ENCODE results near the gene DLX1.
A peak's percentile ranks its signal among the peaks of the same experiment; 100 is the strongest.

The DLX1 gene

DNA sequence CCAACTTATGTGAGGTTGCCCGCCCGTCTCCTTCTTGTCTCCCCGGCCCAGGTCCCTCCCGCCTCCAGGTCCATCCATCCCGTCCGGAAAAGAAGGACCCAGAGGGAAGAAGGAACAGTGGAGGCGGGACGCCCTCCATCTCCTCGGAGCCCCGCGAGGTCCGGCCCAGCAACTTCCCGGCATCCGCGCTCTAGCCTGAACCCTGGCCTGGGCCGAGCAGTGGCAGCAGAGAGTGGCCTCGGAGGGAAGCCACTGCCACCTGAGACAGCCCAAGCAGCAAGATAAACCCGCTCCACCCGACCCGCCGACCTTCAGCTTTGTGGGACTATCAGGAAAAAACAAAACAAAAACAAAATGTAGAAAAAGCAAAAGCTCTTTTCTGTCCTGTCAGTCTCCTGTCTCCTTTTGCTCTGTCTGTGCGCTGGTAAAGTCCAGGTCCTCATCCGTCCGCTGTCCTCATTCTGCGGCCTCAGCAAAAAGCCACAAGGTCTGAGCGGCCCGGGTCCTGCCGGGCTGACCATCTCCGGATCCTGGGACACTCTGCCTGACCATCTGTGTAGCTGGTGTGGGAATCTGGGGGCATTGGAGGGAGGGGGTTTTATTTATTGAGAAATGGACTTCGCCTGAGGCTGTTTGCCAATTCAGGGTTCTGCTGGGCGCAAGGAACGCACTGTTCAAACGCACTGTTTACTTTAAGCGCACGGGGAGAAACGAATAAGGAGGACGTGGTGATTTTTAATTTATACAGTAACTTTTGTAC lies 3.1 kb downstream of the DLX1 start:
- DNase-seq, result no peak

DNA sequence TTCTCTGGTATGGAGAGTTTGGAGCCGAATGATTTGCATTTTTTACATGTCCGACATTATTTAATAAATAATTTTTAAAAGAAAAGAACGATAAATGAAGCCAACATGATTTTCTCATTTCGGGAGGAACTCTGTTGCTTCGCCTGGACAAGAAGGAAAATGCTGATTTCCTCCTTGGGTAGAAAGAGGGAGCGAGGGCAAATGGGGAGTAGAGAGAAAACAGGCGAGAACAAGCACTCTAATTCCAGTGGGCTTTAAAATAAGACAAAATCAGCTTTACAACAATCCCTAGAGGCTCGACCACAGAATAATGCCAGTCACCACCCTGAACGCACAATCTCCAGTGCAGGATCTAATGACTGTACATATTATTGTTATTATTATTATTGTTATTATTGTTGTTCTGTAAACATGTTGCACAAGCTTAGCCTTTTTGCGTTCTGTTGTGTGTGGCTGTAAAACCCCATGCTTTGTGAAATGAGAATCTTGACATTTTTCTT lies 3.7 kb downstream of the DLX1 start:
- no peak for DNase-seq

DNA sequence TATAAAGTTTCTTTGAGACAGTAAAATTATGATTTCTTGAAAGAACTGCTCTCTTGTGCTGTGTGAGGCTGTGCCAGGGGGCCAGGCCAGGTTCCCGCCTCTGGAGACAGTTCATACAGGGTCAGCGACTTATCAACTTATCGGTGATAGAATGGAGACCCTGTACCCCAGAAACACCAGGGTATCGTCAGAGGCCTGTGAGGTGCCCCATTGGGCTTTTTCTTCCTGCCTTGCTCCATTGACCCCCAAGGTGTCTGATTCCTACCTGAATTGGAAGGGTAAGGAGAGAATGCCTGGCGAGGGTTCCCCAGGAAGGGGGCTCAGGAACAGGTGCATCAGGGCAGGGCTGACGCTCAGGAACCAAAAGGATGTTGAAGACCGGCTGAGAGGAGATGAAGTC lies 4.3 kb downstream of the DLX1 start:
- DNase-seq, result no peak

DNA sequence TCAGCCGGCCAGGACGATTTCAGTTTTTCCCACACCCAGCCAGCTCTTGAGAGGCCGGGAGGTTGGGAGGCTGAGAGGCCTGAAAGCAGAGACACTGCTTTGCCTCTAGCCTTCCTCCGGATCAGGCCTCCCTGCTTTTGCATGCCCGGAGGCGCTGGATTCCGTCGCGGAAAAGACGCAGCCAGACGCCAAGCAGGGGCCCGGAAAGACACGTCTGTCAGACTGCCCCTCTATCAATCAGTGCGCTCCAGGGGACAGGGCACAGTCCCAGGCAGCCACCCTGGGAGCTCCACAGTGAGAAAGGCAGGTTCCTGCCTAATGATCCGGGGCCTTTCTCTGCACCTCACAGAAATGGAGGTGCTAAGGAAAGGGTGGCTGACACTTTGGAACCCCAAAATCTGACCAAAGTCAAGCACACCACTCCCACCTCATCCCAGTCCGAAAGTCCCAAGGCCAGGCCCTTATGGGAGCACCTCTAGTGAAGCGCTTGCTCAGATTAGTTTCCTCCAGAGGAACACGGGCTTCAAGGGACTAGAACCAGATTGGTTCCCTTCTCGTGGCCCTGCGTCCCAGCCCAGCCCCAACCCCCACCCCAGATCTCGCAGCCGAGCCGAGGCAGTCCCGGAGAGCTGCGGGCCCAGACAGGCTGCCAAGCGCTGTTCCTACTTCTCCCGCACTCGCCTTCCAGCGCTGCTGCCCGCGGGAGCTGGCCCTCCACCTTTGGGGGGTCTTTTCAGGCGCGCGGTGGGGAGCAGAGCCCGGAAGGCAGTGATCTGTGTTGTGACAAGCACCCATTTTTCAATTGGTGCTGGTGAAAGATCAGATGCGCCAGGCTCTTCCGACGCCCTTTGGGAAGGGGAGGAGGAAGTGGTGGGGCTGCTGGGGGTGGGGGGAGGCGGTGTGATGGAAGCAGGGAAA lies 5.0 kb downstream of the DLX1 start:
- DNase-seq, result no peak

DNA sequence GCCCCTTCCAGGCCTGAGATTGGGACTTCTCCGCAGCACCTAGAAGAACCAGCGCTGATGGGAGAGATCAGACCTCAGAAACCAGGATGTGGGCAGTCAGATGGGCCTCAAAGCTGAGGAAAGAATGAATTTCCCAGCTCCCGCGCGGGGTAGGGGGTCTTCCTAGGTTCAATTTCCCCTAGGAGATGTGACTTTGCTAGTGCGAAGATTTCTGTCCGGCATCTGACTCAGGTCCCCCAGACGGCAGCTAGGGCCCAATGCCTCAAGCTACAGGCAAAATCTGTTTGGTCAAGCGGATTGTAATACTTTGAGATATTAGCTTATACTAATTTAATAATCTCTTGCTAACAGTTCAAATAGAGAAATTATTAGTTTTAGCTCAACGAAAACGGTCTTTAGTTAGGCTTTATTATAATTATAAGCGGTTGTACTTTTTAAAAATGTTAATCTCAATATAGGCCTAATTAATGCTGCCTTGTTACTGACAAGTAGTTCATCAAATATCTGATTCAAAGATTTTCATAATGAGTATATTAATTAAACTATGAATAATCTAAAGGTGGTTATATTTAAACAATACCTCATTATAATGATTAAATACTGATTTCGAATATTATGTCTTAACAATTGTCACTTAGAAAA lies 5.8 kb downstream of the DLX1 start:
- no peak for DNase-seq

DNA sequence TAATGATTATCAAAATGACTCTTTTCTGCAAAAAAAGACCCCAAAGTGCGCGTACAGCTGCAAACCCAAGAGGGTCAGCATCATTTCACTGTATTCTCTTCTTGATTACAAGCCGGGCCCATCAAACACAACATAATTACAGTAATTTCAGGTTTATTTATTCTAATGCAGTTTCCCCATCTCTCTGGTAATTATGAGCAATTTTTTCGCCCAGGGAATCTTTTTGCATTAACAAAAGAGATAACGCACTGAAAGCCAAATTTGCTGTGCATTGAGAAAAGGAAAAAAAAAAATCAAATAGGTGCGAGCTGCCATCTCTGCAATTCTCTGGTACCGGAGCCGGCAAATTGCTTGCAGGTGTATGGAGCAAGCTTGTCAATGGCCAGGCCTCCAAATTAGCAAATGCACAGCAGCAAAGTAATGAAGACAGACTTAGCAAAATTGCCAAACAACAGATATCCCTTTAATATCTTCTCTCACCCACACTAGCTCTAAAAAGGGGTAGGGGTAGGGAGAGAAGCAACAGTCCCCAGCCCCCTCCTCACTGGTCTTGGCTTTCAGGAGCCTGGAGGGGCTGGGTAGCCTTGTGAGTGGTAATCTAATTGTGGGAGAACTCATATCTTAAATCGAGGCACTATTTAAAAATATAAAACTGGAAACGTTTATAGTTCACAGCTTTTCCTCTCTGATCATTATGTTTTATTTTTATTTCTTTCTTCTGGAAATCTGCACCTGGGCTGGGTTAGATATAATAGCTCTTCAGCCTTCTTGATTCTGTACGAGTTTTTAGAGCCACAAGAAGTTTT lies 6.7 kb downstream of the DLX1 start:
- DNase-seq, result no peak

DNA sequence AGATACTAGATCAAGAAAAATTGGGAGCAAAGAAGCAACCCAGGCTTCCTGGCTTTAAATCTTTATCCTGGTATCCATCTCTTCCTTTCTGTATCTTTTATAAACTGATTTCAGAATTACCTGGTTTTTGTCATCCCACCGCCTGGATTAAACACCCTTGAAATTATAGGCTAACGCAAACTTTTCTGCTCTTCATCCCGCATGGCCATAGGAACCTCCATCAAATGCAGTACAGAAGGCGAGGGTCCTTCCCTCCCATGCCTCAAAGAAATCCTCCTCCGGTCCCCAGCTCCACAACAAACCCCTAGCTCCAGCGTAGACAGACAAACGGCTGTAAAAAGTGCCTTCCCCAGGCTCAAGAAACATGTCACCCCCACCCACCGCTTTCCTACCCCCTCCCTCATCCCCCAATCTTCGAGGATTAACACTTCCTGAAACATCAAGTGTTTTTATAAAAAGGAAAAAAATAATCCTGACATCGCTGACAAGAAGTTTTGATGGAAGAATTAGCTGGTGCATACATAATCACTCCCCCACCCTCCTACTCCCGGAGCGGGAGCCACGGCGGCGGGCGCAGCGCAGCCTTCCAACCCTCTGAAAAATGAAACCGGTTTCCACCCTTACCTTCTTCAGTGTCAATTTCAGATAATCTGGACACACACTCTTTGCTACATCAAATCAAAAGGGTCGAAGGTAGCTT lies 7.6 kb downstream of the DLX1 start:
- DNase-seq, result no peak

DNA sequence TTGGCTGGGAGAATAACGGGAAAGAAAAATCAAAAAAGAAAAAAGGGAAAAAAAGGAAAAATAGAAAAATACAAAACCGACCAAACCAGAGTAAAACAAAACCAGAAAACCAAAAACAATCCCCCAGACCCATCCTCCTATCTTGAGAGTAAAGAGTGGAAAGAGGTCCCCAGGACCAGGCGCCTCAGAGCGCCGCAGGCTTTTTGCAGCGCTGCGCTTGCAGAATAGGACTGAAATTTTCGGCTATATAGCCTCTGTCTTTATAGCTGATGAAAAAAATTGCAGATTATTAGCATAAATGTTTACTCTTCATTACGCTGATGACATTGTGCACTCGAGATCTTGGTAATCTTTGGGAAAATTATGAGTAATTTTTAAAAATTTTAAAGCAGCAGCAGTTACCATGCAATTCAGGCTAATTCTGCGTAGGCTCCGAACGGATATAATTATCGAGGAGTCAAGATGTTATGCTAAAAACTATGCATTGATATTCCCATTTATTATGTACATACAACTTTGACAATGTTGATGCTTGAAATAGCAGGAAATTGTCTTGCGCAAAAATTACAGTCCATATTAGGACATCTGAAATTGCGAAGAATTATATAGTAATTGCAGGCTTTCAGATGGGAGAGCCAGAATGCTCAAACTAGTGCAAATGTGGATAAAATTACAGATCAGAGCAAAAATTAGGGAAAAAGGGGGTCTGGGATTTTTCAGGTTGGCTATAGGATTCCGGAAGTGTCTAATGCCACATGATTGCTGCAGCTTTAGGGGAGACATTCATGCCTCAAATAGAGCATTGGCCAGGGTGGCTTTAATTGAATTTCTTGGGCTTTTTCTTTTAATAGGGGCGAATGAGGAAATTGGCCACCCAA lies 8.3 kb downstream of the DLX1 start:
- DNase-seq, result no peak

DNA sequence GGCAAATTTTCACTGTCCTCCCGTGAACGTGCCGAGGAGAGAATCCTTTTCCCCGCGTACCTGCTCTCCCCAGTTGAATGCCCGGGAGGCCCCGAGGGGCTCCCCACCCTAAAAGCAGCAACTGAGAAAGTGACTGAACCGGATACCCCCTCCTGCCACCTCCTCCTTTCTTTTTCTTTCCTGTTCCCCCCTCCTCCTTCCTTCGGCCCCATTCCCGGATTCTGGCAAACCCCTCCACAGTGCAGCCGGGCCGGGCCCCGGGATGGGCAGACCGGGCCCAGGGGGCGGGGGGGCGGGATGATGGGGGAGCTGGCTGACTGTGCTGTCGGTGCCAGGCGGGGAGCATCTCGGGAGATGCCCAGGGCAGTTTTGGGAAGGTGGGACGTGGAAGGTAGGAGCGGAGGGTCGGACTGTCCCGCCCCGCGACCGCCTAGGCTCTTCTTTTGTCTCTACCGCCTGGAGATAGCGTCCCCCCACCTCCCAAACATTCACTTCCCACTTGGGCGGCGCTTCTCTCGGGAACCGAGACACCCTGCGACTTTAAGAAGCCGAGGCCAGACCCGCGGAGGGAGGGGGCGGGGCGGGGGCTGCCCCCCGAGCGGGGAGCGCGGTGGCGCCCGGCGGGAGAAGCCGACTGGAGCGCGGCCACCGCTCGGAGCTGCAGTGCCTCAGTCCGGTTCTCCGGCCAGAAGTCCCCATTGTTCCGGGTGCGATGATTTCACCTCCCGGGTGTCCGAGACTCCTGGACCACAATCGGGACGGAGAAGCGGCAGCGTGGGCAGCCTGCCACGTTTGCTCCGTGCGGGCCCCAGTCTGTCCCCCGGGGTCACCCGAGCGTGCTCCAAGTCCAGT lies 9.2 kb downstream of the DLX1 start:
- DNase-seq, result no peak

DNA sequence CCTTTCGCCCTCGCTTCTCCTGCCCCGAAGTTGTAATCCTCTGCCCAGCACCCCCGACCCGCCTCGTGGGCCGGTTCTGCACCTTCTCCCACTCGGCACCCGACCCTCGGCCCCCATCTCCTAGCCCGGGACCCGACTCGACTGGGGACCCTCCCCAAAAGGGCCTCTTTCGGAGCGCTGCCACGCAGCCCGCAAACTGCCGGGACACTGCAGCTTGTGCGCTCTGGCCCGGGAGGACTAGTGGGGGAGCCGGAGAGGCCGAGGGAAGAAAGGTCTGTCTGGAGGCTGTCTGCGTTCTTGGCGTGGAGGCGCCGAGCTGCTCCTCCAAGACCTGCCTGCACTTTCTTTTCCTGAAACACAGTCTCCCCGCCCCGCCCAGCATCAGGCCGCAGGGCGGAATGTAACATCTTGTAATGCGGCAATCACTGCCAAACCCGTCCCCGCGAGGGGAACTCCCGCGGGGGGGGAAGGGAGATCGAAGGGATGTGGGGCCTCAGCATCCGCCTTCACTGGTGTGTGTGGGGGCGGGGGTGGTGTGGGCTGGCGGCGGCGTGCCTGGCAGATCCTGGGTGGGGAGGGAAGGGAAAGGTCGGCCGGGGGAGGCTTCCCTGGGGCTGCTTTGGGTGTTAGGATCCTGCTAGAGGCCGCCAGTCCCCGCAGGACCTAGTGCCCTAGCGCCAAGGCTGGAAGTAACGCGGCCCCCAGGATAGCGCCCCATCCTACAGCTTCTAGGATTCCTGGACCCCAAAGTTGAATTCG lies 10.0 kb downstream of the DLX1 start:
- DNase-seq, result no peak

DNA sequence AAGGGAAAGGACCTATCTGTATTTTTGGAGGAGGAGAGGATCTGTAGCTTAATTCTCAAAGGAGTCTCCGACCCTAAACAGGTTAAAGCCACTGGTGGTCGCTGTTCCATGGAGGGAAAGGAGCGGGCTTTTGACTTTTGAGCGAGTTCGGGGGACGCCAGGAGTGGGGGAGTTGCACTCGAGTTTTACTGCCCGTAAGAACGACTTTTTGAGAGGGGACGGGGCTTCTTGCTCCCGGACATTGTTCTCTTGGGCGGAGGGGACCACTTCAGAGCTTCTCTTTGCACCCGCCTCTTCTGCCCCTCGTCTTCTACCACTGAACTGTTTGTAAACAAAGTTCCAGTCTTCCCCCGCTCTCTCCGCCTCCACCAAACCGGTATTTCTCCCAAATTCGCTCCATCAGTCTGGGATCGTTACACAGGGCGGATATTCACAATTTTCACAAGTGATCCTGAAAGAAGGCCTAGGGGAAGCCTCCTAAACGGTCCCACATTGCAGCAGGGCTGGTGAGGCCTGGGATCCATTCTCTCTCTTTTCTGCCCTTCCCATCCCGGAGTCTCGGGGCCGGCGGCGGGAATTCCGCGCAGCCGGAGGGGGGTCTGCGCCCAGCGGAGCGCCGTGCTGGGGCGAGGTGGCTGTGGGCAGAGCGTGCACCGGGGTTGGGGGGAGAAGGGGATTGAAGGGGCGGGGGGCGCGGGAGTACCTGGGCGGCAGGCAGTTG lies 10.8 kb downstream of the DLX1 start:
- DNase-seq, result no peak

DNA sequence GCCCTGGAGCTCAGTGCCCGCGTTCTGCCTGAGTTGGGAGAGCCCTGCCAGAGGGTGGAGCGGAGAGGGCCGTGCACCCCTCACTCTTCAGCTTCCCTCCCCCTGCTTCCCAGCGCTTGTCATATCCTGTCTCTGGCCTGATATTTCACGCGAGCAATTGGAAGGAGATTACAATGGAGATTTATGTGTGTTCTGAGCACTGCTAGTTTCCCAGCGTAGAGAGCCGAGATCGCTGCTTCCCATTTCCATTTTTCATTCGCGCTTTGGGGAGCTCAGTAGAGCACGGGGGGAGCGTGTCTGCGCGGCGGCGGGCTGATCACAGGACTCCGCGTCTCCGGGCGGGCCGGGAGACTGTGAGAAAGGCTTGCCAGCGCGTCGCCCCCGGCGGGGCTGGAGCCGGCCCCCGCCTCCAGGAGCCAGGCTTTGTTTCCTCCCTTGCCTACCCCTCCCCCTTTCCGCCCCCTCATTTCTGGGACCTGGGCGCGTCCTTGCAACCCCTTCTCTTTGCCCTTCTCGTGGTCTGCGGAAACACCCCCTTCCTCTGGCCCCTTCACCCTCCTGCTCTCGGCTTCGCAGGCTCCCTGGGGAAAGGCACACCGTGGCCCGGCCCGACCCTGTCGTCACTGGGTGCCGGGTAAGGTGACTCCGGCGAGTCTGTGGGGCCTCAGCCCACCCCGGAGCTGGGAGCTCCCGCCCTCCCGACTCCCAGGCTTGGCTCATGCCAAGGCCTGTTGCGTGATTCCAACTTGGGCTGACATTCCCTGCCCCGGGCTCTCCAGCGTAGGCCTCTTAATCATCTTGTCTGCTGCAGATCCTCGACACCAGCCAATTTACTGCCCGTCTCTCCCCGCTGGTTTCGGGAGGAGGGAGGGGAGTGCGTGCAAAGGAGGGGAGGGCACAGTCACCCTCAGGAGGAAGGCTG lies 11.6 kb downstream of the DLX1 start:
- no peak for DNase-seq

DNA sequence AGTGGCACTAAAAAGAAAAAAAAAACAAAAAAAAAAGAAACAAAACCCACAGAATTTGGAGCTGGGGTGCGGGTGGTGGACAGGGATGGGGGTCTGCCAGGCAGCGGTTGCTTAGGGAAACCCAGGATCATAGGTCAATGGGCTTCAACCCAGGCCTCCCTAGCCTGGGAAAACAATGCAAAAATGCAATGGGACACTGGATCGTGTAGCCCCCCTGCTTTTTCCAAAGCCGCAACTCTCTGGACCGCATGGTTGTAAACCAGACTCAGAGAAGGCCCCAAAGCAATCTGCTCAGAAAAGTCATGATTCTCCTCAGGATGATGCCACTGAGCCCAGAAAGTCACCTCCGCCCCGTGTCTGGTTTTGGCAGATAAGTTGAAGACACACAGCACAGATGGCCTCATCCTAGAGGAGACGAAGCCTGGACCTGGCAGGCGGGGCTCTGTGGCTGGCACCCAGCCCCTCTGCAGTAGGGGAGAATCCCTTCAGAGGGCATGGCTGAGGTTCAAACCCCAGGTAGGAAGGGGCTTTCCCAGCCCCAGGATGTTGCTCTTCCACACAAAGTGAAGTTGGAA lies 12.3 kb downstream of the DLX1 start:
- DNase-seq, result peak; percentile 93

DNA sequence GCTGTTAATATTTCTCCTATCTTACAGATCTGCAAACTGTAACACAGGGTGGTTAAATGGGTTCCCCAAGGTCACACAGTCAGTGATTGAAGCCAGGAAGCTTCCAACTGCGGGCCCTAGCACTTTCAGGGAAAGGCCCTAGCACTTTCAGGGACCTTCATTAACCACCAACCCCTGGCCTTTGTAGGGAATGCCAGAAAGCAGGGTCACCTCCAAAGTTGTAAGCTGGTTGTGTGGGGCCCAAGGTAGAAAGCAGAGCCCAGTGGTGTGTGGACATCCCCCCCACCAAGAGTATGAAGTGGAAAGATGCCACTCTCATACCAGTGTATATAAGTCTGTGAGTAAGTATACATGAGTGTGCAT lies 13.0 kb downstream of the DLX1 start:
- DNase-seq, result no peak

DNA sequence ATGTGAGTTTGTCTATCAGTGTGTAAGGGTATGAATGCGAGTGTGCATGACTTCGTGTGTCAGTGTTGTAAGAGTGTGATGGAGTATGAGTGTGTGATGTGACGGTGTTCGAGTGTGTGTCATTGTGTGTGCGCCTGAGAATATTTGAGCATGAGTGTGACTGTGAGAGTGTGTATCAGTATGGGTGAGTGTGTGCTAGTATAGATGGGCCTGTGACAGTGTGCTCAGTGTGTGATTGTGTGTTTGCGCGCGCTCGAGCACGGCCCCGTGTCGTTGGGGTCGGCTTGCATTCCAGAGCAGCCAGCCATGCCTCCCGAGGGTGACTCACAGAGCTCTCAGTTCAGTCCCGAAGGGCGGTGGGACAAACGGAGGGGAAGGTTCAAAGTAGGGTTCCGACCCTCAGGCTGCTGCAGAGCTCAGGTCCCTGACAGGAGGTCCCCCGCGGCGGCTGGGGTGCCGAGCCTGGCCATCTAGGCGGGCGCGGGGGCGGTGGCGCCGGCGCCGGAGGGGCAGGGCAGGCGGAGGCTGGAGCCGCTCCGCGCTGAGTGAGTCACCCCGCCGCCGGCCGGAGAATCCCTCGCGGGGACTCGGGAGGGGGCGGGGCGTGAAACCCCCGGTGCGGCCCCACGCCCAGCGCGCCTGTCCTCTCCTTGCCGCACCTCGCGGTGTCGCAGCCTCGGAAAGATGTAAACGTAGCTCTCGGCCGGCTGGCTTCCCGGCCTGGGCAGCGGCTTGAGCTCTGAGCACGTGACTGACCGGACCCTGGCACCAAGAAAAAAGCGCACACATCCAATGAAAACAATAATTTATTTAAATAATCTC lies 13.6 kb downstream of the DLX1 start:
- DNase-seq, result no peak

DNA sequence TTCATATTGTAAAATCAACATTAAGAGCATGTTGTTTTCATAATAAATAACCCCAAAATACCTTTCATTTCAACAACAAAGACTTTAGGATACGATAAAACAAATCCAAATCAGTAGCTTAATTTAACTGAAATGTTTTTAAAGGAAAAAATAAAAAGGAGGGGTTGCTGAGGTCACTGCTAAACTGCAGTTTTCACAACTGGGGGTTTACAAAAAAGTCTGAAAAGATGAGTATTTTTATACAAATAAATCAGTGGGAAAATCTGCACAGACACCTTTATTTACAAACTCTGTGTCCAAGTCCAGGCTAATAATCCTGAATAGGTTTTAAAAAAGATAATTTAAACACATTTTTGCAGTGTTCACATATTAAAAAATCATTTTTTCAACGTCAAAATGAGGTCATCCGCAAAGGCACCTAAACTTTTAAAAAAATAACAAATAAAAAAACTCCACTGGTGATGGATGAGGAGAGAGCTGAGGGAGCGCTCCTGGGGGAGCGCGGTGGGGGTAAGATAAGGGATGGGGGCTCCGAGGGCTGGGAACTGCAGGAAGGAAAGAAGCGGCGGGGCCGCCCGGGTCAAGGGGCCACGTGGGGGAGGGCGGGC lies 14.3 kb downstream of the DLX1 start:
- no peak for DNase-seq

Measured in hematopoietic multipotent progenitor cell treated with erythropoietin and hydrocortisone succinate and interleukin-3 and kit ligand, for 8 days (in vitro differentiated cells).